T1000 (cell line): Measurements from ENCODE around the gene SLC36A4.
"Not testable (repeated sequence)": the region's sequence is repeated elsewhere in the genome, so short reads cannot be mapped to it uniquely, and the experiment has no call there.

Source experiments
- DNase-seq: peaks from one replicate; lab custom pipeline; 2025; ENCODE audit warnings: mixed read lengths; lab: John Stamatoyannopoulos, UW

Gene SLC36A4

DNA sequence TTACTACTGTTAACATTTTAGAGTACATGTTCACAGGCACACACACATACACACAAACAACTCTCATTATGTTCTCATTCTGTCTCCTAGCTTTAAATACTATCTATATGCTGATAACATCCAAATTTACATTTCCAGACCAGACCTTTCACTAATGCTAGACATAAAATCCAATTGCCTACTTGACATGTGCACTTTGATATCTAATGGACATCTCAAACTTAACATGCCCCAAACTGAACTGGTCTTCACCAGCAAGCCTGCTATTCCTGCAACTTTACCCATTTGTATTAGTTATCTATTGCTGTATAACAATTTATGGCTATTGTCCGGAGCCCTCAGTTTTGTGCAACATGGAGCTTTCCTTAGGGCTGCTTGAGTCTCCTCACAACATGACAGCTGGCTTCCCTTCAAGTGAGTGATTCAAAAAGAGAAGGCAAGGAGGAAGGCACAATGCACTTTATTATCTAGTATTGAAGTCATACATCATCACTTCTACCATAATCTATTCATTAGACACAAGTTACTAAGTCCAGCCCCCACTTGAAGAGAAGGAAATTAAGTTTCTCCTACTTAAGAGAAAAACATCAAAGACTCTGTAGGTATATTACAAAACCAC is 3.0 kb downstream of the SLC36A4 start:
- DNase-seq, result no peak

- DNase-seq, result no peak
These were observed 4.1 kb downstream of the SLC36A4 start for GRCh38 chr11:93193731-93194130.

GRCh38 chr11:93192163-93192562 is 5.6 kb downstream of the SLC36A4 start:
- DNase-seq, result no peak

DNA sequence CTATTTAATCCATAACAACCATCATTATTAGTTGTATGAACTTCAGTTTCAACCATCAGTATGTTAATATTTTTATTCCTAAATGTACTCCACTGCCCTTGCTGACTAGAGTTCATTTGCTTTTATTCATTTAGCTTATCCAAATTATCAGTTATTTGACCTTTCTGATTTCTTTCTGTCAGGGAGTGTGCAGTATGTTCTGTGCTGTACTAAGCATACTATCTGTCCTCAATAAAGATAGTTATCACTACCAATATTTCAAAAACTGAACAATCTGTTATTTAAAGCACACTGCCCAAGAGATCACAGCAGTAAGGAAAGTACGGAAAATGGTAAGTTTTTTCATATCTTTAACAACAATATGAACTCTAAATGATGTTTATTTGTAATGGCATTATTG is 8.3 kb downstream of the SLC36A4 start:
- no peak for DNase-seq

GRCh38 chr11:93188726-93189125 is 9.1 kb downstream of the SLC36A4 start:
- no peak for DNase-seq

DNA sequence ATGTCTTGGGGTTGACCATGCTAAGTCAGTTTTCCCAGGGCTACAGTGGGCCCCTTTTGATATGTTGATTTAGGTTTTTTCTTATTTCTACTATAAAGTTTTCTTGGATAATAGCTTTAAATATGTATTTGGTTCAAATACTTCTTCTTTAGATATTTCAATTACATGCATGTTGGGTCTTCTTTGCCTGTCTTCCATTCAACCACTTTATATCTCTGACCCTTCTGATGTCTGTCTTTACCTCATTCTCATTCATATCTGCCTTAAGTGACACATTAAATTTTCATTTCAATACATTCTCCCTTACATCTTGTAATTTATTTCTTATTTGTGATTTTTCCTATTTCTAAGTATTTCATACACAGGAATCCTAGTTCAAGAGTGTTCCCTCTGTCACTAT is 10.5 kb downstream of the SLC36A4 start:
- DNase-seq, result no peak

DNA sequence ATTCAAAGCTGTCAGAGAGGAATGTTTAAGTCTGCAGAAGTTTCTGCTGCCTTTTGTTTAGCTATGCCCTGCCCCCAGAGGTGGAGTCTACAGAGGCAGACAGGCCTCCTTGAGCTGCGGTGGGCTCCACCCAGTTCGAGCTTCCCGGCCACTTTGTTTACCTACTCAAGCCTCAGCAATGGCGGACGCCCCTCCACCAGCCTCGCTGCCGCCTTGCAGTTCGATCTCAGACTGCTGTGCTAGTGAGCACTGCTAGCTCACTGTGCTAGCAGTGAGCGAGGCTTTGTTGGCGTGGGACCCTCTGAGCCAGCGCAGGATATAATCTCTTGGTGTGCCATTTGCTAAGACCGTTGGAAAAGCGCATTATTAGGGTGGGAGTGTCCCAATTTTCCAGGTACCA is 19.9 kb downstream of the SLC36A4 start:
- not testable (repeated sequence) for DNase-seq

DNA sequence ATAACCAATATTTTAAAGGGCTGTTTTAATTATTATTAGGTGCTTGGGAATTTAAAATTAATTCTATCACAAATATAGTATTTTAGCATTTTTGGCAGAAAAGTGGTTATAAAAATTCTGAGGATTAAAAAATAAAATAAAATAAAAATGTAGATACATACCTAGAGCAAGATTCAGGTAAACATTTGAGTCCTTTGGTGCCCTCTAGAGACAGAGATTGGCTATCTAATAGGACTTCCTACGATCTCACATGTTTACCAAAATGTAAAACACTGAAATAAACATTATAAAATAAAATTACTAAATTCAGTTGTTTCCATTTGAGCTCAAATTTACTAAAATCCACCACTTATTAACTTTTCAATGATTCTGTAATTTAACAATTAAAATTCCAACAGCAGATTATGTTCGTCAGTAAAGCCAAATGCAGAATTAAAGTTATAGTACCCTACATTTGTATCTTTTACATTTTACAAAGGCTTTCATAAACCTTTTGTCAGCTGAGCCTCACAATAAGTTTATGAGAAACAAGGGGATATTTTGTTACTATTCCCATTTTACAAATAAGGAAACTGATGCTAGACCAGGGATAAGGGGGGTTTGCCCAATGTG is 27.7 kb downstream of the SLC36A4 start:
- no peak for DNase-seq

DNA sequence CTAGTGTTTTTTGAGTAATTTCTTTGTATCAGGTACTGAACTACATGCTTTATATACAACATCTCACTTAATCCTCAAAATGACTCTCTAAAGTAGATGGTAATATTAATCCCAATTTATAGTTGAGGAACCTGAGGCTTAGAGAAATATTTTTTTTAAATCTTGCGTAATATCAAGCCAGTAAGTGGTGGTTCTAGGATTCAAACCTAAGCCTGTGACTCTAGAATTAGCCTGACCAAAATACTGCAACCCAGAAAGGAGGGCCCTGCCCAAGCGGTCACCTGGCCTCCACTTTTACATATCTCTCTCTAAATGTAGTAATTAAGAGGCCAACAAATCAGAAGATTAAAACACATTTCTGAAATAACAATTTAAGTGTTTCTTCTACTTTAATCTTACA is 28.6 kb downstream of the SLC36A4 start:
- no peak for DNase-seq

GRCh38 chr11:93166862-93167261 is 30.9 kb downstream of the SLC36A4 start:
- no peak for DNase-seq

GRCh38 chr11:93166194-93166593 is 31.6 kb downstream of the SLC36A4 start:
- DNase-seq, result no peak

GRCh38 chr11:93160808-93161207 is 37.0 kb downstream of the SLC36A4 start:
- no peak for DNase-seq

DNA sequence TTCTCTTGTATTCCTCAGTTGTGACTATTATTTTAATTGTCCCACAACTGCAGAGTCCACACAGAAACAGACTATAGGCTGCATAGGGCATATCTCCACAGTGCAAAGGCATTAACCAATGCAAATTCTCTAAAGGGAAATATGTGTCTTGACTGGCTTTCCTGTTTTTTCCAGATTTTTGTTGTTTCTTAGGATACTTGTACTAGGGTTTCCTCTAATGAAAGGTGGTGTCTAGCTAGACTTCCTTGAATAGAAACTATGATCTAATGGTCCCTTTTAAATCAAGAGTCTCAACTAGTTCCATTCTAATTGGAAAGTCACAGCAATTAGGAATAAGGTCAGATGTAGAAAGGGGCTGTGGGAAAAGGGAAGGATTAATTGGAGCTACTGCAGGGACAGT is 37.6 kb downstream of the SLC36A4 start:
- no peak for DNase-seq

DNA sequence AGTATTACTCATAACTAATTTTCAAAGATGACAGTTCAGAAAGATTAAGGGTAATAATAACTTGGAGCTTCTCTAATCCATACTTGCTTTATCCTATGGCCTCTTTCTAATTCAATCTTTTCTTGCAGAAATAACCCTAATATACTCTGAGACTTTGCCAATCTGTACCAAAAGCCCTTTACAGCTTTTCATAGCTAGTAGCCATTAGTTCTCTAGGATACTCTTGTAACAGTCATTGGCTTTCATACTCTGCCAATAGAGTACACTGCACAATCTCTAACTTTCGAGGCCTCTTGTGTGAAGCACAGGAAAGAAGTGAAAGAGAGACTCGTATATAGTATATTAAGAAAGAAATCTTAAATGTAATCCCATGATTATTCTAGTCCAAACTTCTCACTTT is 38.1 kb downstream of the SLC36A4 start:
- DNase-seq, result no peak

- no peak for DNase-seq
These were observed 42.1 kb downstream of the SLC36A4 start for GRCh38 chr11:93155738-93156137.

- DNase-seq, result no peak
These were observed 52.3 kb downstream of the SLC36A4 start for GRCh38 chr11:93145390-93145915.

DNA sequence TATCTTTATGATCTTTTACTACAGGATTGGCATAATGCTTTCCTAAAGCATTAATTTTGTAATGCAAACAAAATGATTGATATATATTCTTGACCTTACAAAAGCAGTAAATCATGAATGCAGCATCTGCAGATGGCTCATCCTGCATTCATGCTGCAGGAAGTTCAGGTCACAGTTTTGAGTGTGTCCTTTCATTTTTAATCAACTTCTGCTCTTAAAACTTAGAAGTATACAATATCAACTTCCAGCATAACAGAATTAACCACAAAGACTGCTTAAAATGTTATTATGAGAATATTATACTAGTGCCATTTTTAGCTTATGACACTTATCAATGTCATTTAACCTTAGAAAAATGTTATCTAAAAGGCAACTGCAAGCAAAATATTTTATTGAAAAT is 54.0 kb downstream of the SLC36A4 start:
- no peak for DNase-seq

DNA sequence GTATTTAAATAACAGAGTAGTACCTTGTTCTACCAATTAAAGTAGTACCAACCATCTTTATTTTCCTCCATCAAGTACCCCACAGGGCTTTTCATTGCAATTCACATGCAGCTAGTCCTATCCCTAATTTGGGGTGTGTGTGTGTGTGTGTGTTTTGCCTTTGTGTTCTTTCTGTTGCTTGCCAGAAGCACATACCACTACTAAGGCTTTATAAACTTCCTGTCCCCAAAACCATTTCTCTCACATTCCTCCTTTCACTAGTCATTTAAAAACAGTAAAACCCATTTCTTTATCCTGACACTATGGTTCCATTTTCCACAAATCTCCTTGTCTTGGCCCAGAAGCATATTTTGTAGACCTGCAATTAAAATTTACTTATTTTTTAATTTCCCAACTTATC is 54.6 kb downstream of the SLC36A4 start:
- no peak for DNase-seq

DNA sequence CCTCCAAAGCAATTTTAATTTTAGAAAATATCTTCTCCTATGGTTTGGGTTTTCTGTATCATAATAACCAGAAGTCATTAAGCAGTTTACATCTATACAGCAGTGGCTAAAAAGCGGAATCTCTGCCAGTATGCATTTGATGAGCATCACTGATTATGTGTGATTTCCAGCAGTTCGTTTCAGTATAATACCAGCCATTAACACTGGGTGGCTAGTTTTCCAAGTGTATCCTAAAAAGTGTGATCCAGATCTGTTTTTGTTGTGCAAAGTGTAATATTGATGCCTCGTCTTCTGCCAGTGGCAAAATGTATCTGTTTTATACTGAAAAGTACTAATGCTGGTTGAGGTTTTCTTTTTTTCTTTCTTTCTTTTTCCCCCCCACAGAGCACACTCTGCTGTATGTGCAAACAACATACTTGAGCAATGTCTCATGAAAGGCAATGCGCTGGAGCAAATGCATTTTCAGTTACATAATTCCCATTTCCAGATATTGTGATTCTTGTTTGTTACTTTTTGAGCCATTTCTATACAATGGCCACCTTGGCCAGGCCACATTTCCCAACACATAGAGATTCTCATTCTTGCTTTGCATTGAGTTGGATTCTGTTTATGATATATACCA is 64.2 kb downstream of the SLC36A4 start:
- DNase-seq, result no peak

- no peak for DNase-seq
These were observed 65.0 kb downstream of the SLC36A4 start for GRCh38 chr11:93132836-93133235.

- no peak for DNase-seq
These were observed 66.1 kb downstream of the SLC36A4 start for GRCh38 chr11:93131709-93132108.

- DNase-seq, result no peak
These were observed 69.2 kb downstream of the SLC36A4 start for GRCh38 chr11:93128574-93128973.

GRCh38 chr11:93123351-93123898 is 74.4 kb downstream of the SLC36A4 start:
- DNase-seq, result no peak
